HEK293 (cell line): Measurements from ENCODE around the gene ZFHX3.

Source experiments
- KLF9 ChIP-seq: fragments of 450-650 bp; formaldehyde crosslinking; IDR thresholded peaks from 2 replicates; pipeline ENCODE4 v1.5.1; 2016; ENCODE audit warnings: missing biosample characterization, missing genetic modification characterization, low read depth
- OSR2 ChIP-seq: fragments of 450-650 bp; formaldehyde crosslinking; IDR thresholded peaks from 2 replicates; pipeline ENCODE4 v1.5.1; 2016; ENCODE audit warnings: missing biosample characterization, missing genetic modification characterization
- PATZ1 ChIP-seq: fragments of 450-650 bp; formaldehyde crosslinking; IDR thresholded peaks from 2 replicates; pipeline ENCODE4 v1.5.1; 2016; ENCODE audit warnings: missing biosample characterization, missing genetic modification characterization
- PRDM10 ChIP-seq: fragments of 450-650 bp; formaldehyde crosslinking; IDR thresholded peaks from 2 replicates; pipeline ENCODE4 v1.5.1; 2016; ENCODE audit warnings: missing biosample characterization, missing genetic modification characterization
- PRDM2 ChIP-seq: fragments of 450-650 bp; formaldehyde crosslinking; IDR thresholded peaks from 2 replicates; pipeline ENCODE4 v1.5.1; 2016; ENCODE audit warnings: missing biosample characterization, missing genetic modification characterization, borderline replicate concordance
- PRDM6 ChIP-seq: fragments of 450-650 bp; formaldehyde crosslinking; IDR thresholded peaks from 2 replicates; pipeline ENCODE4 v1.5.1; 2017; ENCODE audit warnings: missing biosample characterization, missing genetic modification characterization
- ZBTB44 ChIP-seq: fragments of 450-650 bp; IDR thresholded peaks from 2 replicates; pipeline ENCODE4 v1.5.1; 2018; ENCODE audit warnings: missing biosample characterization, mild to moderate bottlenecking, missing genetic modification characterization
- ZBTB7A ChIP-seq: fragments of 450-650 bp; formaldehyde crosslinking; IDR thresholded peaks from 2 replicates; pipeline ENCODE4 v1.5.1; 2016; ENCODE audit warnings: low read depth, missing biosample characterization, missing genetic modification characterization
- ZNF10 ChIP-seq: fragments of 450-650 bp; formaldehyde crosslinking; IDR thresholded peaks from 2 replicates; pipeline ENCODE4 v1.5.1; 2017; ENCODE audit warnings: missing biosample characterization, missing genetic modification characterization
- ZNF157 ChIP-seq: fragments of 450-650 bp; formaldehyde crosslinking; IDR thresholded peaks from 2 replicates; pipeline ENCODE4 v1.5.1; 2016; ENCODE audit warnings: missing biosample characterization, missing genetic modification characterization
- ZNF175 ChIP-seq: fragments of 450-650 bp; formaldehyde crosslinking; IDR thresholded peaks from 2 replicates; pipeline ENCODE4 v1.5.1; 2016; ENCODE audit warnings: missing biosample characterization, missing genetic modification characterization
- ZNF37A ChIP-seq: fragments of 450-650 bp; IDR thresholded peaks from 2 replicates; pipeline ENCODE4 v1.5.1; 2018; ENCODE audit warnings: missing biosample characterization, missing genetic modification characterization
- ZNF510 ChIP-seq: fragments of 450-650 bp; formaldehyde crosslinking; IDR thresholded peaks from 2 replicates; pipeline ENCODE4 v1.5.1; 2018; ENCODE audit warnings: mild to moderate bottlenecking, missing genetic modification characterization, missing biosample characterization; ENCODE audit not compliant: insufficient replicate concordance
- ZNF513 ChIP-seq: fragments of 450-650 bp; IDR thresholded peaks from 2 replicates; pipeline ENCODE4 v1.5.1; 2018; ENCODE audit warnings: missing biosample characterization, missing genetic modification characterization
- ZNF549 ChIP-seq: fragments of 450-650 bp; IDR thresholded peaks from 2 replicates; pipeline ENCODE4 v1.5.1; 2018; ENCODE audit warnings: missing biosample characterization, missing genetic modification characterization, mild to moderate bottlenecking, inconsistent platforms, moderate library complexity
- ZNF561 ChIP-seq: fragments of 450-650 bp; IDR thresholded peaks from 2 replicates; pipeline ENCODE4 v1.5.1; 2018; ENCODE audit warnings: missing biosample characterization, missing genetic modification characterization, borderline replicate concordance
- ZNF596 ChIP-seq: fragments of 450-650 bp; IDR thresholded peaks from 2 replicates; pipeline ENCODE4 v1.5.0; 2018; ENCODE audit warnings: missing biosample characterization, mild to moderate bottlenecking, missing genetic modification characterization, moderate library complexity
- ZNF639 ChIP-seq: fragments of 450-650 bp; formaldehyde crosslinking; IDR thresholded peaks from 2 replicates; pipeline ENCODE4 v1.5.1; 2016; ENCODE audit warnings: missing biosample characterization, missing genetic modification characterization
- ZNF658 ChIP-seq: fragments of 450-650 bp; formaldehyde crosslinking; IDR thresholded peaks from 2 replicates; pipeline ENCODE4; 2016; ENCODE audit warnings: missing biosample characterization, missing genetic modification characterization
- ZNF768 ChIP-seq: fragments of 450-650 bp; formaldehyde crosslinking; IDR thresholded peaks from 2 replicates; pipeline ENCODE4 v1.5.1; 2018; ENCODE audit warnings: missing biosample characterization, mild to moderate bottlenecking, missing genetic modification characterization
- ZXDB ChIP-seq: fragments of 450-650 bp; formaldehyde crosslinking; IDR thresholded peaks from 2 replicates; pipeline ENCODE4 v1.5.1; 2016; ENCODE audit warnings: missing biosample characterization, missing genetic modification characterization

ZFHX3 gene

GRCh38 chr16:73095885-73096421, 48.0 kb upstream of the ZFHX3 start (continued):
- peak; percentile 51 for TF ChIP-seq PRDM6 (tag by site-specific recombination)
- TF ChIP-seq ZNF175 (tag by site-specific recombination): no peak
- TF ChIP-seq ZNF639 (tag by site-specific recombination): no peak
- no peak for TF ChIP-seq KLF9
- TF ChIP-seq PRDM2 (tag by site-specific recombination): no peak
- TF ChIP-seq ZNF513: peak; percentile 21; the same call in 1 of the 2 replicates
- TF ChIP-seq ZNF658 (tag by site-specific recombination): no peak
- TF ChIP-seq ZNF768 (tag by site-specific recombination): peak; percentile 8; the same call in 1 of the 2 replicates
- no peak for TF ChIP-seq ZNF157 (tag by site-specific recombination)
- peak; percentile 68 for TF ChIP-seq PATZ1 (tag by site-specific recombination)
- peak; percentile 99 for TF ChIP-seq ZNF10 (tag by site-specific recombination)
- peak; percentile 78 for TF ChIP-seq ZNF596 (tag by site-specific recombination)
- TF ChIP-seq ZBTB44 (tag by site-specific recombination): peak; percentile 91
- TF ChIP-seq ZNF549 (tag by site-specific recombination): peak; percentile 53; the same call in 1 of the 2 replicates
- peak; percentile 96 for TF ChIP-seq ZNF561 (tag by site-specific recombination)
- TF ChIP-seq OSR2 (tag by site-specific recombination): peak; percentile 89
- TF ChIP-seq PRDM10 (tag by site-specific recombination): peak; percentile 91
- TF ChIP-seq ZXDB (tag by site-specific recombination): peak; percentile 74
- peak; percentile 55; the same call in 1 of the 2 replicates for TF ChIP-seq ZNF37A (tag by site-specific recombination)
- TF ChIP-seq ZBTB7A (tag by site-specific recombination): no peak
- TF ChIP-seq ZNF510: peak; percentile 50
